ENCODE data around the gene GIT1.

GRCh38 chr17:29618272-29619065, 29.0 kb upstream of the GIT1 start:
- TF ChIP-seq POLR2AphosphoS5 (IDR thresholded peaks at IDR 0.05; ENCODE audit: low read depth, low read length) (no peak), SIN3A (IDR thresholded peaks at IDR 0.05; ENCODE audit: borderline replicate concordance, insufficient read depth, low read length) (no peak), REST (IDR thresholded peaks at IDR 0.05; ENCODE audit: insufficient read depth in 1 of 2, low read depth in 2 of 2, low read length in 2 of 2) (no peak), TAF1 (IDR thresholded peaks at IDR 0.05; ENCODE audit: borderline replicate concordance, insufficient read depth, low read length) (no peak)

Measured in PFSK-1 (cell line).